Measurements from ENCODE around the gene ZDHHC18.
"Not testable (repeated sequence)": the region's sequence is repeated elsewhere in the genome, so short reads cannot be mapped to it uniquely, and the experiment has no call there.

Gene ZDHHC18

DNA sequence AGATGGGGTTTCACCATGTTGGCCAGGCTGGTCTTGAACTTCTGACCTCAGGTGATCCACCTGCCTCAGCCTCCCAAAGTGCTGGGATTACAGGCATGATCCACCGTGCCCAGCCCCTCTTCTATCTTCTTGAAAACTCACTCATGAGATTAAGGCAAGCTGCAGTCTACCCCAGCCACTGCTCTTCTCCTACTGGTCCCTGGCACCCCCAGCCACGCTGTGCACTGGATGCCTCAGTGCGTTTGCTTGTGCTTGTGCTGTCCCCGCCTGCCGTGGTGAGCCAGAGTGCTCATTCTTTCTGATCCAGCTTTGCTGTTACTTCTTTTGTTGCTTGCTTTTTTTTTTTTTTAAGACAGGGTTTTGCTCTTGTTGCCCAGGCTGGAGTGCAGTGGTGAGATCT is 11.2 kb downstream of the ZDHHC18 start:
- not testable (repeated sequence) for DNase-seq

DNA sequence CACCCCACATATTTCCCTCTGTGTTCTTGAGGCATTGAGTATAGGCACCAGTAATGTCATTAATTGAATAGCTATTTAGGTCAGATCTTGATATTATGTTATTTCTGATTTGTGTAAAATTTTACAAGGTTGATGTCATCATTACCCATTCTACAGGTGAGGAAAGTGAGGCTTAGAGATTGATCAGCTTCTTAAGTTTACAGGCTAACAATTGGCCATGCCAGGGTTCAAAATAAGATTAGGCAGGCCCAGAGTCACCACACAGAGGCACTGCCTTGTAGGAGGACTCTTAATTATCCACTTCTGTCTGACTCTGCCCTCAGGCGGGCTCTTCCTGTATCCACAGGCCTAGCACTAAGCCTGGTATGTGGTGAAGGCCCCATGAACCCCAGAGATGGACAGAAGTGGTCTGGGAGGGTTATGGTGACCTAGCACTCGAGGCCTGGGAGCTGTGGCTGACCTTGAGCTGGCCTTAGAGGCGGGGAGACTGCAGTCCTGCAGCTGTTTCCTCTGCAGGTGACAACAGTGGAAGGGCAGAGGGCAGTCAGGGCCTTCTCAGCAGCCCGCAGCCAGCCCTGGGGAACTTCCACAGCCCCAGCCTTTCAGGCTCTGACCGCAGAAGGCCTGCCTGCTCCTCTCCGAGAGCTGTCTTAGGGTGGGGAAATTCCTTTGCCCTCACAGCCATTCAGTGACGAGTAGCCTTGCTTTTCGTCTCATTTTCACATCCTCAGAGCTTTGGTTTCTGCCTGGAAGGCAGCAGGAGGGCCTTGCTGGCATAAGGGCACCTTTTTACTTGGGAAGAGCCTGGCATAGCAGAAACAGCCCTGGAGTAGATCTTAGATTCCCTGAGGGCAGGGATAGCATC is 12.2 kb downstream of the ZDHHC18 start:
- DNase-seq, result no peak

DNA sequence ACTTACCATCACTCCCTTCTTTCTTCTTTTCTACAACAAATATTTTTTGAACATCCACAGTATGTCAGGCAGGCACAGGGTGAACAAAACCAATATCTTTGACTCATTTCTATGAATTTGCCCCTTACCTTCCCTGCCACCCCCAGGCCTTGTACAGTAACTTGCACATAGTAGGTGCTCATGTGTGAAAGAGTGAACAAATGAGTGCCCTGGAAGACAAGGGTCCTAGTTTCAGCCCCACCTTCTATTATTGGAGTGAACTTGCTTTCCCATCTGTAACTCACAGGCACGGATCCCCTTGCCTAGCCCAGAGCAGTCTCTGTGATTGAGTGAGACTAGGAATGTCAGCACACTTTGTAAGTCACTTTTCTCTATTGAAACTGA is 12.8 kb downstream of the ZDHHC18 start:
- DNase-seq, result no peak

DNA sequence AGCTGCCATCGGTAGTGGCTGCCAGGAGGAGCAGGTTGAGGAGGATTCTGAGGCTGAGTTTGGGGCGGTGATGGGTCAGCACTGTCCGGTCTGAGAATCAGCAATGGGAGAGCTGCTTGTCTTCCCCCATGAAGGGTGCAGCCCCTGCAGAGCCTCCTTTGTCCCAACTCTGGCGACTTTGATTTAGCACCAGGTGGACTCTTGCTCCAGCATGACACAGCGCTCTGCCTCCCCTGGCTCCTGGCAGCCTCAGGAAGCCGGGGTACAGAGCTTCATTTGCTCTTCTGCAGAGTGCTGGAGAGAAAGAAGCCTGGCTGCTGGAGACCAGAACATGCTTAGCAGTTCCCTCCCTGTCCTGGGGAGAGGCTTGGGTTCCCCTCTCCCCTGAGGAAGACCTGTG is 13.3 kb downstream of the ZDHHC18 start:
- DNase-seq, result no peak

DNA sequence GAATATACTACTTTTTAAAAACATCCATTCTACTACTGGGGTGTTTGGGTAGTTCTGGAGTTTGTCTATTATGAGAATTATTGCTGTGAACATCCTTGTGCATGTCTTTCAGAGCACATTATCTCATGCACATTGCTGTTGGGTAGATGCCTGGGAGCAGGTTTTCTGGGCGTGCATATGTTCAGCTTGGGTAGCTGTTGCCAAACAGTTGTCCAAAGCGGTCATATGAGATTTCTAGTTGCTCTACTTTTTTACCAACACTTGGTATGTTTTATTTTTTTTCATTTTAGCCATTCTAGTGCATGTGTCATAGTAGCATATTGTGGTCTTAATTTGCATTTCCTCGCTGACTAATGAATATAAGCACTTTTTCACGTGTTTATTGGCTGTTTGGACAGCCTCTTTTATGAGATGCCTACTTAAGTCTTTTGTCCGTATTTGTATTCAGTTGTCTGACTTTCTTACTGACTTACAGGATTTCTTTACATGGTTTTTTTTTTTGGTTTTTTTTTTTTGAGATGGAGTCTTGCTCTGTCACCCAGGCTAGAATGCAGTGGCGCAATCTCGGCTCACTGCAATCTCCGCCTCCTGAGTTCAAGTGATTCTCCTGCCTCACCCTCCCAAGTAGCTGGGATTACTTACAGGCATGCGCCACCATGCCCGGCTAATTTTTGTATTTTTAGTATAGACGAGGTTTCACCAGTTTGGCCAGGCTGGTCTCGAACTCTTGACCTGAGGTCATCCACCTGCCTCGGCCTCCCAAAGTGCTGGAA is 18.1 kb downstream of the ZDHHC18 start:
- no peak for DNase-seq

DNA sequence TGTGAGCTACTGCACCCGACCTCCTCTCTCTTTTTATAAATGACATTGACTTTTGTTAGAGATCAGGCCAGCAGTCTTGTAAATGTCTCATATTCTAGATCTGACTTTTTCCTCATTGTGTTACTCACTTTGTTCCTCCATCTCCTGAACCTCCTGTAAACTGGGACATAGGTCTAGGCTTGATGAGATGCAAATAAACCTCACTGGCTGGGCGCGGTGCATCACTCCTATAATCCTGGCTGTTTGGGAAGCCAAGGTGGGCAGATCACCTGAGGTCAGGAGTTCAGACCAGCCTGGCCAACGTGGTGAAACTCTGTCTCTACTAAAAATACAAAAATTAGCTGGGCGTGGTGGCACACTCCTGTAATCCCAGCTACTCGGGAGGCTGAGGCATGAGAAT is 21.3 kb downstream of the ZDHHC18 start:
- DNase-seq, result not testable (repeated sequence)

DNA sequence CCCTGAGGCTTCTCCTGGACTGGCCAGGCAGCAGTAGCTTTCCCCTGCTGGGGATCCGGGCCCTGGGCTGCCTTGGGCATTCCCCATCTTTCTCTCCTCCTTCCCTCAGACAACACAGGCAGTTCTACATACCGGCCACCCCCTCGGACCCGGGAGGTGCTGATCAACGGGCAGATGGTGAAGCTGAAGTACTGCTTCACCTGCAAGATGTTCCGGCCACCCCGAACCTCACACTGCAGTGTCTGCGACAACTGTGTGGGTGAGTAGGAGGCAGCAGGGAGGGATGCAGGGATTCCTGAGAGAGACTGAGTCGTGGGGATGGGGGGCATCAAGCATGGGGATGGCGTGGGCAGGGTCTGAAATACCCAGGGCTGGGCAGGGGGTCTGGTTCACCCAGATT is 22.0 kb downstream of the ZDHHC18 start:
- DNase-seq, result no peak

DNA sequence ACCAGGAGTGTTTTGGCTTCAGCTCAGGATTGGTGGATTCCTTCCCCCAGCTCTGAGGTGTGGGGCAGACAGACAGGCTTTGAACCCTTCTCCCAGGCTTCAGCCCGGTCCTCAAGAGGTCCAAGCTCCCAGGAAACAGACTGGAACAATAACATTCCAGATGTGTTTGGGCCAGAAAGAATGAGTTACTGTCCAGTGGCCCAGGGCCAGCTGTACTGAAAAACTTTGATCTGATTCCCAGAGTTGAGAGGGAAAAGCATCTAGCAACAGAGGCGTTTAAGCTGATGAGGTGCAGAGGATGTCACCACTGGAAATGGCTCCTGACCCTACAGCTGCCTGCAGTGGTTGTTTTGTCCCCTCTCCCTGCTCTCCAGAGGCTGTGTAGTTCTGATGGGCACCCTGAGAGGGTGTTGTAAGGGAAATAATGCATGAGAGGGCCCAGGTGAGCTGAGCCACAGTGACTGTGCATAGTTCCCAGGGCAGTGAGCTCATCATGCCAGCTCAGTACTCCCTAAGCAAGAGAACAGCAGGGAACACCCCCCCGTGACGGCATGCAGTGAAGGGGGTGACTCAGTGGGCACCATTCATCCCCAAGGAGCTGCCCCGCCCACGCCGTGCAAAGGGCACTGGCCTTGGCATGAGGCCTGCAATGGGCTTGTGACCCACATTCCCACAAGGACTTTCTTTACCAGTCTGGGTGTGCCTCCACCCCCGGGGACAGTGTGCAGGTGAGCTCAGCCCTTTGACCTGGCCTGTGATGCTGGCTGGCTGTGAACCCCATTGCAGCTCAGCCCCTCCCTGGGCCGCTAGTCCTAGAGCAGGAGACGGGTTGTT is 22.7 kb downstream of the ZDHHC18 start:
- DNase-seq, result peak; percentile 53

DNA sequence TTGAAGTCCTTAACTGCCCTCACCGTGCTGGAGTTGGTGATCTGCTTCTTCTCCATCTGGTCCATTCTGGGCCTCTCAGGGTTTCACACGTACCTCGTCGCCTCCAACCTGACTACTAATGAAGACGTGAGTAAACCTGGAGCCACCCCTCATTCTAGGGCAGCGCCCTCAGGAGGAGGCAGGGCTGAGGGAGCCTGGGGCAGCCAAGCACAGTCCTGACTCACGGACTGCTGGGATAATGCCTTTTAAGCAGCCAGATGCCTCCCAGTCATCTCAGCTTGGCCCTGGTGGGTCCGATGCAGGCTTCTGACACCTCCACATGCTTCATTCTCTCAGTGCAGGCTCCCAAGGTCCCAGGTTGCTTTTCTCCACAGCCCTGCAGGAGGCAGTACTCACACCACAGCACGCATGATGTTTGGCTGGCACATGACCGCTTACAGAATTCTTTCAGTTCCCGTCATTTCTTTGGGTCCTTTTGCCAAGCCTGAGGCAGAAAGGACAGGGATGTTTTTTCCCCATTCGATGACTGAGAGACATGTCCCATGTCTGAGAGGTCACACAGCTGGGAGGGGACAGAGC is 24.7 kb downstream of the ZDHHC18 start:
- no peak for DNase-seq

DNA sequence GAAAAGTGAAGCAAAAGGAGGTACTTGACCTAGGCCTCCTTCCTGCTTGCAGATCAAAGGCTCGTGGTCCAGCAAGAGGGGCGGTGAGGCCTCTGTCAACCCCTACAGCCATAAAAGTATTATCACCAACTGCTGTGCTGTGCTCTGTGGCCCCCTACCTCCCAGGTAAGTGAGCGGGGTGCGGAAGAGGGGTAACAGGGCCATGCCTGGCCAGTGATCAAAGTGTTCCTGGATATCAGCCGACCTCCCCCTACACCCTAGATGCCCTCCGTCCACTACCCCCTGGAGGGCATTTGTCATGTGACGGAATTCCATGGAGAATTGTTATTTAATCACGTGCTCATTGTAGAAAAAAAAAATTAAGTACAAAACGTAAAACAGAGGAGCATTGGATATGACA is 26.2 kb downstream of the ZDHHC18 start:
- DNase-seq, result no peak

DNA sequence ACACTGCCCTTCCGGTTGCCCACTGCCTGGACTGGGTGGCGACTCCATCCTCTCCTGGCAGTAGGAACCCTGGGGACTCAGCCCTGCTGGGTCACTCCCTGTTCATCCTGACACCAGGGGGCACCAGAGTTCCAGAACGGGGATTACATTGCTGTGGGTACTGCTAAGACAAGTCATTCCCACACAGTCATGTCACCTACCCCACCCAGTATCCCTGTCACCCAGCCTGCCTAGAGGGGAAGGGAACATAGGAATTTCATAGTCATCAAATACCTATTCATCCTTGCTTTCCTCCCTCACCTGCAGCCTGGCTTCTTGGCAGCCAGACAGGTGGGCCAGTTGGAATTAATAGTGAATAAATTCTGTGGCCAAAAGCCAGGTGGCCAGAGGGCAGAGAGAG is 26.7 kb downstream of the ZDHHC18 start:
- peak; percentile 80 for DNase-seq

DNA sequence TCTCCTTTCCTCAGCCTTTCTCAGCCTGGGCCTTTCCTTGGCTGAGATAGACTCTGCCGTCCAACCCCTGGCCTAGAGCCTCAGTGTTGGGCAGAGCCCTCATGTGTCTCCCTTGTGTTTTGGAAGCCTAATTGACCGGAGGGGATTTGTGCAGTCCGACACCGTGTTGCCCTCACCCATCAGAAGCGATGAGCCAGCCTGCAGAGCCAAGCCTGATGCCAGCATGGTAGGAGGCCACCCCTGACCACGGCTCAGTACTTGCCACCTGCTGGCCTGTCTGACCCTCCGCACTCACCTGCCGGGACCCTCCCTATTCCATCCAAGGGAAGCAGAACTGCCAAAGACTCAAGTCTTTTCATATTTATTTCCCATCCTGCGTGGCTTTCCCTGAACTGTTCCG is 27.1 kb downstream of the ZDHHC18 start:
- no peak for DNase-seq

DNA sequence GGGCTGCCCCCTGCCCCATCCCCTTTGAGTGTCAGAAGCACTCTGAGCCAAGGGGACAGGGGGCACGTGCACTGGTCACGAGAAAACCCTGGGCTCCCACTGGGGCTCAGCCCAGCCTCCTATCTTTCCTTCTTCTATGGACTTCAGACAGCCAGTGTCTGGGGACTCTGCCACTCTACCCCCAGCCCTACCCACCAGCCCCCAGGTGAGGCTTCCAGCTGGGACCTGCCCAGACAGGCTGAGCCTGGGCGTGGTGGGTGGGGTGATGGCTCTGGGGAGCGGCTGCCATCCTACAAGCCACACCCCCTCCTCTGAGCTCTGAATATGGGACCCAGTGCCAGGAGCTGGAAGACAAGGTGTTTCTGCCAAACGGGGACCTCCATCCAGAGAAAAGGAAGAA is 28.4 kb downstream of the ZDHHC18 start:
- DNase-seq, result no peak

DNA sequence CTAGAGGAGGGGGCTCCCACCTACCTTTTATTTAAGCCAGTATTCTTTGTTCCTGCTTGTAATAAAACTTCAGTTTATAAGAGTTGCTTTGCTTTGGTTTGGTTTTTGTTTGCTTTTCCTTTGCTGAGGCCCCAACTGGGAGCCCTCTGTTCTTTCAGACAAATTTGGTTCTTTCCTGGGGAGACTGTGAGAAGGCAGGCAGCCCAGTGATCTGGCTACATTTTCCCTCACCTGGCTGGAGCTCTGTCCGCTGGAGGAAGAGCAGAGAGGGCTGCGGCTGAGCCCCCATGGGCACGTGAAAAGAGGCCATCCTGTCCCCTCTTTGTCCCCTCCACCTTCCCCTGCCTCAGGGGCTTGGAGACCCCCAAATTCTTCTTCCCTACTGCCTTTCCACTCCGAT is 29.1 kb downstream of the ZDHHC18 start:
- no peak for DNase-seq

DNA sequence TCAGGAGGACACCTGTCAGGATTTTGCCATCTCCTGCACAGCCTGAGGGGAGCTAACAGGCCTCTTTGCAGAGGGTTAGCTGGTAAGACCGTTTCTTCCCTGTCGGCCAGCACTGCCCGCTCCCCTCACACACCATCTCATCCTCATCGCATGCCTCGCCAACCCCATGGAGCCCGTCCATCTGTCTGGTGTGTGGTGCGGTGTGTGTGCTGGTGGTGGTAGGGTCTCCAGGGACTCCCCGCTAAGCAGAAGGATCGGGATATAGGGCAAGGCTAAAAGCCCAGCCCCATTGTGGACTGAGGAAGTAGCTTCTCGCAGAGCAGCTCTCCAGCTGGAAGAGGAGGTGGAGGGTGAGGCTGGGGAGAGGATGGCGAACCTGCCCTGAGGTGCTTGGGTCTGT is 29.7 kb downstream of the ZDHHC18 start:
- DNase-seq, result no peak

DNA sequence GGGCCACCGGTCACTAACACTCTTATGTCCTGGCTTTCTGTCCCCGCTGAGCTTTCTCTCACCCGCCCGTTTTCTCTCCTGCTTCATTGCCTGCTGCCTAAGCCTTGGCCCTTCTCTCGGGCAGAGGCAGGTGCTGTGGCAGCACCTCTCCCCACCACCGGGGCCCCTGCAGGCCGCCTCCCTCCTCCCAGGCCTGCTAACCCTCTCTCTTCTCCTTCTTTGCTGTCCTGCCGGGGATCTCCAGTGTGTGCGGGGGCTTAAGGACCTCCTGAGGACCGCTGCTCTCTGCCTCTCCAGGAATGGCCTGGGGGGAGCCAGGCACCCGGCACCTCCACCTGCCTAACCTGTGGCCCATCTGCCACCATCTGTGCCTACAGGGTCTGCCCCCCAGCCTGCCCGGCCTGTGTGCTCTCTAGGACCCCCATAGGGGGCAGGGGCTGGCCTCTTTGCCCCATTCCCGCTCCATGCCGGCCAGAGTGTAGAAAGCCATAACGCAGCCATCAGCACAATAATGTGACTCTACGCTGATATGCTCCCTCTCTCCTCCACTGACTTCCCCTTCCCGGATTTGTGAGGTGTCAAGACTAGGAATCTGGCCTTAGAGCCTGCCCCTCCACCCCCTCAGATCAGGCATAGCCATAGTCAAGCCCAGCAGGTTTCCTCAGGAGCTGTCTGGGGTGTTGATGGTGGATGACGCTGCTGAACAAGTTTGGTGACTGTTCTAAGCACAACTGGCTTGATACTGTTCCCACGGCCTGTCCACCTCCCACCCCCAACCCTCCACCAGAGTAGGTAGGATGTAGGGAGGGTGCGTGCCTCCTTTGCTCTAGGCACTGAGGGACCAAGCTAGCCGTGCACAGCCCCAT is 30.3 kb downstream of the ZDHHC18 start:
- no peak for DNase-seq

DNA sequence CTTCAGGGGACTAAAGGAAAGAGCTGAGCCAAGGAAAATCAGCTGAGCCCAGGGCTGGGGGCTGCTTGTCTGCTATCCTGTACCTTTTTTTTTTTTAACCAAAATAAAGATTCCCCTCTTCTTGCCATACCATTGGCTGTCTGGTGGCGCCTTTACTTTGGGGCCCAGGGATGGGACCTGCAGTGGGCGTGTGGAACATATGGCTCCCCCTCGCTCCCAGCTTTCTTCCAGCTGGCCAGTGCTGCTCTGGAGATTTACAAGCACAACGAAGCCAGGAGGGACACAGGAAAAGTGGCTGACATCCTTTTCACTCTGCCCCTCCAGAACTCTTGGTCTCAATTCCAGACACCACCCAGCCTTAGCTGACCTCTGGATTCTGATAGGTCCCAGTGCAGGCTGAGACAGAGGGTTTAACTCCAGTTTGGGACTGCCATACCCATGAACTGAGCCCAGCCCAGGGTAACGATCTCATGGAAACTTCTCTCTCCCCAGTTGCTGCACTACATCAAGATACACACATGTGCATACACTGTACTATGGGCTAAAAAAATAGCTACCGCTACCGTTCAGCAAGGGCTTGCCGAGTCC is 31.1 kb downstream of the ZDHHC18 start:
- DNase-seq, result no peak

DNA sequence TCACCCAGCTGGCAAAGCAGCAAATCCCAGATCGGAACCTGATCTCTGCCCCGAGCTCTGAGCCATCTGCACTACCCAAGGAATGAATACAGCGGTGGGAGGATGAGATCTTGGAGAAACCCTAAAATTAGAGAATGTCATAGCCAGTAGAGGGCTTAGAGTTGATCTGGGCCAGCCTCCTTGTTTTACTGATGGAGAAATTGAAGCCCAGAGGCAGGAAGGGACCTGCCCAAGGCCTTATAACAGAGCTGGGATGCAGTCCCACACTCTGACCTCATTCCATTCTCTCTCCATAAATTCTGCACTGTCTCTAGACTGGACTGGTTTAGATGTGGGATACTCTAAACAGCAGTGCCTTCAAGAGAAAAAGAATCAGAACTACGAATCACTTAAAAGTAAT is 31.7 kb downstream of the ZDHHC18 start:
- DNase-seq, result no peak

DNA sequence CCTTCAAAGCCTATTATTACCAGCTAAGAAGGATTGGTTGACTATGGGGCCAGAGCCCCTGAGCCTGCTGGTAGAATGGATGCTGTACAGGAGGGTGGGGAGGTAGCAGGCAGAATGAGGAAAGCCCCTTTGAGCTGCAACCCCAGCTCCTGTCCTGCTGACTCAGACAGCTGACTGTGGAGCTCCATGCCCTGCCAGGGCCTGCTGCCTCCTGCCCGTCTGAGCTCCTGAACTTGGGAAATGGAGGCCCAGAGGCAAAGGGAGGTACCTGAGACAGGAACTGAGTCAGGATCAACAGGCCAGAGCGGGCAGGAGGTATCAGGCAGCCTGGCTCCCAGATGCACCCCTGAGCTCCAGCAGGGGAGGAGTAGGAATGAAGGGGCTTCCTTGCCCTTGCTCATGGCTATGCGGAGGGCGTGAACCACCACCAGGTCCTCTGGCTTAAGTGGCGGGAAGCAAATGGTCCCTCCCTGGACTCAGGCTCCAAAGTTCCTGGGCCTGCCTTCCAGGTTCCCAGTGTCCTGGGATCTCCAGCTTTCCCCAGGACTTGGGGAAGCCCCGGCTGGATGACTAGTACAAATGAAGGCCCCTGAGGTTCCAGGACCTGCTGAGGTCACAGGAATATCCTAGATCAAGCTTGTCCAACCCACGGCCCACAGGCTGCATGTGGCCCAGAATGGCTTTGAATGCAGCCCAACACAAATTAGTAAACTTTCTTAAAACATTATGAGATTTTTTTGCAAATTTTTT is 32.6 kb downstream of the ZDHHC18 start:
- DNase-seq, result no peak

DNA sequence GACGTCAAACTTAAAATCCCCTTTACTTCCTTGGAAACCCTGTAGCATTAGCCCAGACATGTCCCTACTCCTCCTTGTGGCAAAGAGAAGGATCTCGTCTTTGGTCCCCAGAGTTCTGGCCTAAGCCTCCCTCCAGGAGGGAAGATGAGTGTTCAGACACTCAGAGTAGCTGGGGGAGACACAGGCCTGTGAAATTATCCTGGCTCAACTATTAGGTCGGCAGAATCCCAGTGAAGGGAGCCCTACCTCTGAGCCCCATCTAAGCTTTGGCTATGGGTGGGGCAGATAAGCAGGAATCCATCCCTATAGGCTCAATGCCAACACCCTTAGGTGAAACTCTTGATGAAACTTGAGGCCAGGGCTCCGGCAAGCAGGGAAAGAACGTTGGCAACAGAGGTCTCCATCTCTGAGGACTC is 34.8 kb downstream of the ZDHHC18 start:
- DNase-seq, result peak; percentile 42

DNA sequence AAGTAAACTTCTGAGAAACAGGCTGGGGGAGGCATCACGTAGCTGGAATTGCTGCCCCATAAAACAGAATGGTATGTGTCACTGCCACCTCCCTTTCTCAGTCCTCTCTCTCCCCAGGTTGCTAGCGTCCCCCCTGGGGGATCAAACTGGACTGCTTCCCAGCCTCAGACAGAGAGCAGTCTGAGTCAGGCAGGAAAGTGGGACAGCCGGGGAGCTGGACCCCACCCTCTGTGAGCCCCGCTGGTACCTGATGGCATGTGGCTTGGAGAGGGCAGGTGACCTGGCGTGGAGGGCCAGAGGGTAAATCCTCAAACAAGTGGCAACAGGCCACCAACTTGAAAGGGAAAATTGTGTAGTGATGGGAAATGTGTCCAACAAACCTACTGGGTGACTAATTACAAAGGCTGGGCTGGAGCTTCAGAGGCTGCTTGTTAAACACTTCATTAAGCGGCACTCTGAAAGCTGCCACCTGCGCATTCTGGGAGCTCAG is 35.4 kb downstream of the ZDHHC18 start:
- DNase-seq, result no peak
